HCT116 (cell line): ENCODE data around the gene IGFBPL1. TPM values are rescaled to one million over a fixed set of nuclear protein-coding genes. Genes with fewer than 3 reads are reported as not detected.

ENCODE experiments used
- ATAC-seq: fragments of 200-7000 bp; cut with Tn5 transposase; 2 replicates; pipeline ENCODE4 v1.9.1; 2020; ENCODE audit warnings: mild to moderate bottlenecking, moderate library complexity
- BruUV-seq: library from RNA; stranded (reverse); fragments of 400-500 nt; replicated peaks from 2 replicates; lab custom pipeline; 2021; lab: Mats Ljungman, UMichigan
- CTCF ChIA-PET: fragments of 300-600 bp; sonication (Branson Sonifier 250); formaldehyde crosslinking; loops from one replicate; lab custom pipeline; 2021; ENCODE audit warnings: antibody characterized with exemption; lab: Charles Lee
- POLR2A ChIA-PET: fragments of 300-600, 350-600 bp; sonication (Branson Sonifier 250); formaldehyde crosslinking; loops from one replicate; lab custom pipeline; 2021; ENCODE audit warnings: antibody characterized with exemption; lab: Charles Lee
- RAD21 ChIA-PET, 2 experiments: fragments of 300-600 bp; sonication (Branson Sonifier 250); formaldehyde crosslinking; loops; one replicate each; lab custom pipeline; 2023; ENCODE audit warnings: low total read pairs in 2 of 2; ENCODE audit not compliant: uncharacterized antibody in 2 of 2, unreplicated experiment in 2 of 2, low non-redundant PET in 1 of 2; lab: Charles Lee
- DNase-seq: peaks from one replicate; pipeline ENCODE4 v3.0.0-alpha.2; 2010; ENCODE audit warnings: low read depth, low spot score
- H2AFZ ChIP-seq: fragments of 200-600 bp; shearing (Covaris generic), sonication (generic); 2 replicates; pipeline ENCODE4 v1.6.1; 2017; ENCODE audit warnings: low read depth, mixed run types, mixed read lengths, antibody characterized with exemption, low read length; ENCODE audit not compliant: poor library complexity, severe bottlenecking
- H3K27ac ChIP-seq: 2 replicates; pipeline ENCODE4 v1.5.1; 2012; ENCODE audit warnings: low read depth, low read length
- H3K27me3 ChIP-seq: fragments of 200-600 bp; sonication (generic); 2 replicates; pipeline ENCODE4 v1.6.1; 2016; ENCODE audit warnings: mixed run types, low read length, mixed read lengths; ENCODE audit not compliant: insufficient read depth
- H3K36me3 ChIP-seq, 2 experiments: fragments of 200-500 bp in 1 of 2; fragments of 200-600 bp in 1 of 2; sonication (Bioruptor generic) in 1 of 2; sonication (generic) in 1 of 2; 2 replicates each; pipeline versions ENCODE4 v1.5.1 to v1.6.1; 2014 to 2016; ENCODE audit warnings: low read length in 2 of 2, inconsistent platforms in 1 of 2, mixed read lengths in 1 of 2, mixed run types in 1 of 2; ENCODE audit not compliant: insufficient read depth in 2 of 2, control insufficient read depth in 1 of 2
- H3K4me1 ChIP-seq, 2 experiments: fragments of 200-600 bp in 1 of 2; sonication (generic) in 1 of 2; 2 replicates each; pipeline versions ENCODE4 v1.5.1 to v1.6.1; 2012 to 2017; ENCODE audit warnings: low read length in 2 of 2, inconsistent platforms in 1 of 2, mild to moderate bottlenecking in 1 of 2, mixed read lengths in 1 of 2, mixed run types in 1 of 2, moderate library complexity in 1 of 2; ENCODE audit not compliant: insufficient read depth in 2 of 2, control insufficient read depth in 1 of 2
- H3K4me2 ChIP-seq: fragments of 200-600 bp; sonication (generic); 2 replicates; pipeline ENCODE4 v1.6.1; 2017; ENCODE audit warnings: mixed run types, low read length, mixed read lengths
- H3K4me3 ChIP-seq, 2 experiments: fragments of 200-600 bp in 1 of 2; sonication (generic) in 1 of 2; replicated peaks in 1 of 2; 2 replicates each; pipeline ENCODE4 v1.5.1; 2011 to 2016; ENCODE audit warnings: low read length in 2 of 2, control low read depth in 1 of 2, low read depth in 1 of 2, mild to moderate bottlenecking in 1 of 2, mixed read lengths in 1 of 2, mixed run types in 1 of 2
- H3K79me2 ChIP-seq: fragments of 200-600 bp; sonication (generic); 2 replicates; pipeline ENCODE4 v1.6.1; 2017; ENCODE audit warnings: mild to moderate bottlenecking, mixed run types, low read length, moderate library complexity, mixed read lengths; ENCODE audit not compliant: insufficient read depth
- H3K9ac ChIP-seq: fragments of 200-600 bp; sonication (generic); 2 replicates; pipeline ENCODE4 v1.6.1; 2016; ENCODE audit warnings: low read length, mixed read lengths
- H3K9me2 ChIP-seq: fragments of 200-600 bp; sonication (generic), shearing (Covaris generic); 2 replicates; pipeline ENCODE4 v1.6.1; 2017; ENCODE audit warnings: mixed run types, mild to moderate bottlenecking, moderate library complexity; ENCODE audit not compliant: insufficient read depth
- H3K9me3 ChIP-seq, 2 experiments: fragments of 200-500 bp in 1 of 2; fragments of 200-600 bp in 1 of 2; sonication (Bioruptor generic) in 1 of 2; sonication (generic) in 1 of 2; 2 replicates each; pipeline ENCODE4 v1.6.1; 2014 to 2017; ENCODE audit warnings: low read length in 2 of 2, mixed read lengths in 2 of 2, inconsistent platforms in 1 of 2, low read depth in 1 of 2, mild to moderate bottlenecking in 1 of 2, mixed run types in 1 of 2, moderate library complexity in 1 of 2; ENCODE audit not compliant: control insufficient read depth in 1 of 2, insufficient read depth in 1 of 2
- H4K20me1 ChIP-seq: fragments of 200-600 bp; sonication (generic), shearing (Covaris generic); 2 replicates; pipeline ENCODE4 v1.6.1; 2017; ENCODE audit warnings: mixed run types, mild to moderate bottlenecking, moderate library complexity; ENCODE audit not compliant: insufficient read depth
- EZH2 ChIP-seq: fragments of 200-600 bp; sonication (generic); IDR thresholded peaks from 2 replicates; pipeline ENCODE4 v1.6.1; 2017; ENCODE audit warnings: antibody characterized with exemption, mixed run types
- FOSL1 ChIP-seq: IDR thresholded peaks from 2 replicates; pipeline ENCODE4 v1.6.1; 2012; ENCODE audit warnings: low read depth
- POLR2AphosphoS5 ChIP-seq: IDR thresholded peaks from 2 replicates; pipeline ENCODE4 v1.6.1; 2011; ENCODE audit warnings: mild to moderate bottlenecking, low read depth, low read length, moderate library complexity
- REST ChIP-seq: IDR thresholded peaks from 2 replicates; pipeline ENCODE4 v1.6.1; 2012; ENCODE audit warnings: low read depth
- SRF ChIP-seq: IDR thresholded peaks from 2 replicates; pipeline ENCODE4 v1.6.1; 2012; ENCODE audit warnings: low read depth
- intact Hi-C: fragments of 100-400 bp; cut with micrococcal nuclease; formaldehyde crosslinking; loops from 2 replicates; pipeline ENCODE4 v1.10.0; 2022
- total RNA-seq: library from RNA; stranded (reverse); gene quantifications from one replicate; pipeline ENCODE4 v1.2.1, GENCODE V29; 2021; ENCODE audit not compliant: unreplicated experiment

IGFBPL1 gene
- total RNA-seq, 1 experiment from 2014 or later, result not detected

- no peak overlapping the region for H3K4me3 ChIP-seq
- intact Hi-C loops, result no loop called here
- peaks cover 0 to 9% of the 10 kb centered on the region in 2 experiments; a peak in 1 of 4 replicates for H3K4me1 ChIP-seq
- H3K4me2 ChIP-seq, result no peak overlapping the region
- no peak for ATAC-seq
- POLR2A ChIA-PET, result no interaction called here
- H3K27me3 ChIP-seq, result no peaks in the 10 kb centered on the region; the same call in 1 of the 2 replicates
- no TSS peak for BruUV-seq
- H4K20me1 ChIP-seq, result no peaks in the 10 kb centered on the region
- CTCF ChIA-PET, result no interaction called here
- TF ChIP-seq REST (no peak), SRF (no peak), POLR2AphosphoS5 (no peak), EZH2 (no peak), FOSL1 (no peak)
- H3K36me3 ChIP-seq, result no peaks in the 10 kb centered on the region
- no peaks in the 10 kb centered on the region for H3K79me2 ChIP-seq
- RAD21 ChIA-PET, result no interaction called here
- no peak overlapping the region for H3K9ac ChIP-seq
- H3K9me2 ChIP-seq, result no peaks in the 10 kb centered on the region
- no peaks in the 10 kb centered on the region for H3K9me3 ChIP-seq
- no peak overlapping the region for H3K27ac ChIP-seq
- H2AFZ ChIP-seq, result no peak overlapping the region
- no peak for DNase-seq
These were observed 21.1 kb upstream of the IGFBPL1 start for GRCh38 chr9:38445154-38446043.
